ENCODE results near the gene EMC10. TPM values are rescaled to one million over a fixed set of nuclear protein-coding genes. Genes with fewer than 3 reads are reported as not detected.

Gene EMC10
- total and polyA plus RNA-seq, 4 donors, result 17.1 to 132 (median 40.5) TPM

DNA sequence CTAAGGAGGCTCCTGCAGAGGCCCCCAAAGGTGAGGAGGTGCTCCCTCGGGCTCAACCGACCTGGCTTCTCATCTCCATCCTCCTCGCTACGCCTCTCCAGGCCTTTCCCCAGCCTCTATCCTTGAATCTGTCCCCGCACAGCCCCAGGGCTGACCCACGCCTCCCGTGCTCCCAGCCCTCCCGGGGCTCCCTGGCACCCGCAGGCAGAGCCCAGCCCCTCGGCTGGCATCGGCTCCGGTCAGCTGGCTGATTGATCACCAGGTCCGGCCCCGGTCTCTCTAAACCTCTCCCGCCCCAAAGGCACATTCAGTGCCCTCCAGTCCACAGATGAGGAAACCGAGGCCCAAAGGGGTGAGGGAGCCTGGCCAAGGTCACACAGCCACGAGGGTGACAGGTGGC lies 41.1 kb upstream of the EMC10 start:
- 82% methylated on average over 17 of the region's 17 CpGs for WGBS

DNA sequence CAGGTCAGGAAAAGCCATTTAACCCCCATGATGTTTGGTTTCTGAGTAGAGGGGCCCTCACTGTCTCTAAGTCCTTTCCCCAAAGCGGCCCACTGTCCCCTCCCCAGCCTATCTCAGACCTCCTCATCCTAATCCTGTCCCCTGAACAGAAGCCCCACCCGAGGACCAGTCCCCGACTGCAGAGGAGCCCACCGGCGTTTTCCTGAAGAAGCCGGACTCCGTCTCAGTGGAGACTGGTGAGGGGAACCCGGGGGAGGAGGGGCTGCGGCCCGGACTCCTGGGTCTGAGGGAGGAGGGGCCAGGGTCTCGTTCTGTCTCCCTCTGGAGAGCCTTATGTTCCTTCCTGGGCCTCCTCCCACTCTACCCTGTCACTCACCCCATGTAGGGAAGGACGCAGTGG lies 40.7 kb upstream of the EMC10 start:
- H3K36me3 ChIP-seq (ENCODE audit: control insufficient read depth in 4 of 4, insufficient read depth in 3 of 4, low read depth in 1 of 4, low read length in 3 of 4), result no peaks in the 10 kb centered on the region
- no peaks in the 10 kb centered on the region for H3K9me3 ChIP-seq (ENCODE audit: control insufficient read depth in 4 of 4, low read length in 3 of 4)
- H3K9ac ChIP-seq (ENCODE audit: low read depth in 1 of 2, low read length in 2 of 2), result no peak overlapping the region
- peaks cover 2 to 9% (median 5%) of the 10 kb centered on the region in 4 donors for H3K4me1 ChIP-seq (ENCODE audit: control insufficient read depth in 4 of 4, insufficient read depth in 4 of 4, low read length in 3 of 4)
- peaks cover 0 to 5% (median 0%) of the 10 kb centered on the region in 4 donors for H3K27me3 ChIP-seq (ENCODE audit: control insufficient read depth in 4 of 4, insufficient read depth in 4 of 4, low read length in 3 of 4)
- no peak overlapping the region for H3K4me3 ChIP-seq (ENCODE audit: low read depth in 1 of 3, low read length in 3 of 3)
- no peak overlapping the region for H3K27ac ChIP-seq (ENCODE audit: low read depth in 1 of 2, low read length in 2 of 2)
- WGBS, result 78% methylated on average over 12 of the region's 12 CpGs
- TF ChIP-seq TAF1 (conservative IDR thresholded peaks at IDR 0.05) (no peak), HNF4A (conservative IDR thresholded peaks at IDR 0.05) (no peak), GABPA (IDR thresholded peaks at IDR 0.05 in 1 of 2, conservative IDR thresholded peaks at IDR 0.05 in 1 of 2) (no peak), RAD21 (IDR thresholded peaks at IDR 0.05) (no peak), JUND (IDR thresholded peaks at IDR 0.05) (no peak), FOXA1 (IDR thresholded peaks at IDR 0.05) (no peak), YY1 (IDR thresholded peaks at IDR 0.05) (no peak), RXRA (IDR thresholded peaks at IDR 0.05) (no peak), EGR1 (IDR thresholded peaks at IDR 0.05; ENCODE audit: low read depth in 2 of 2) (no peak), FOXA2 (IDR thresholded peaks at IDR 0.05) (no peak), NR2F2 (IDR thresholded peaks at IDR 0.05) (no peak)
- TF ChIP-seq, protein P1, sequence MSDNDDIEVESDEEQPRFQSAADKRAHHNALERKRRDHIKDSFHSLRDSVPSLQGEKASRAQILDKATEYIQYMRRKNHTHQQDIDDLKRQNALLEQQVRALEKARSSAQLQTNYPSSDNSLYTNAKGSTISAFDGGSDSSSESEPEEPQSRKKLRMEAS (IDR thresholded peaks at IDR 0.05), result no peak
- TF ChIP-seq, protein P2, sequence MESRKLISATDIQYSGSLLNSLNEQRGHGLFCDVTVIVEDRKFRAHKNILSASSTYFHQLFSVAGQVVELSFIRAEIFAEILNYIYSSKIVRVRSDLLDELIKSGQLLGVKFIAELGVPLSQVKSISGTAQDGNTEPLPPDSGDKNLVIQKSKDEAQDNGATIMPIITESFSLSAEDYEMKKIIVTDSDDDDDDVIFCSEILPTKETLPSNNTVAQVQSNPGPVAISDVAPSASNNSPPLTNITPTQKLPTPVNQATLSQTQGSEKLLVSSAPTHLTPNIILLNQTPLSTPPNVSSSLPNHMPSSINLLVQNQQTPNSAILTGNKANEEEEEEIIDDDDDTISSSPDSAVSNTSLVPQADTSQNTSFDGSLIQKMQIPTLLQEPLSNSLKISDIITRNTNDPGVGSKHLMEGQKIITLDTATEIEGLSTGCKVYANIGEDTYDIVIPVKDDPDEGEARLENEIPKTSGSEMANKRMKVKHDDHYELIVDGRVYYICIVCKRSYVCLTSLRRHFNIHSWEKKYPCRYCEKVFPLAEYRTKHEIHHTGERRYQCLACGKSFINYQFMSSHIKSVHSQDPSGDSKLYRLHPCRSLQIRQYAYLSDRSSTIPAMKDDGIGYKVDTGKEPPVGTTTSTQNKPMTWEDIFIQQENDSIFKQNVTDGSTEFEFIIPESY (IDR thresholded peaks at IDR 0.05), result no peak
- TF ChIP-seq, protein P3, sequence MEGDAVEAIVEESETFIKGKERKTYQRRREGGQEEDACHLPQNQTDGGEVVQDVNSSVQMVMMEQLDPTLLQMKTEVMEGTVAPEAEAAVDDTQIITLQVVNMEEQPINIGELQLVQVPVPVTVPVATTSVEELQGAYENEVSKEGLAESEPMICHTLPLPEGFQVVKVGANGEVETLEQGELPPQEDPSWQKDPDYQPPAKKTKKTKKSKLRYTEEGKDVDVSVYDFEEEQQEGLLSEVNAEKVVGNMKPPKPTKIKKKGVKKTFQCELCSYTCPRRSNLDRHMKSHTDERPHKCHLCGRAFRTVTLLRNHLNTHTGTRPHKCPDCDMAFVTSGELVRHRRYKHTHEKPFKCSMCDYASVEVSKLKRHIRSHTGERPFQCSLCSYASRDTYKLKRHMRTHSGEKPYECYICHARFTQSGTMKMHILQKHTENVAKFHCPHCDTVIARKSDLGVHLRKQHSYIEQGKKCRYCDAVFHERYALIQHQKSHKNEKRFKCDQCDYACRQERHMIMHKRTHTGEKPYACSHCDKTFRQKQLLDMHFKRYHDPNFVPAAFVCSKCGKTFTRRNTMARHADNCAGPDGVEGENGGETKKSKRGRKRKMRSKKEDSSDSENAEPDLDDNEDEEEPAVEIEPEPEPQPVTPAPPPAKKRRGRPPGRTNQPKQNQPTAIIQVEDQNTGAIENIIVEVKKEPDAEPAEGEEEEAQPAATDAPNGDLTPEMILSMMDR (IDR thresholded peaks at IDR 0.05; ENCODE audit: low read depth, low read length, missing input control), result no peak
- TF ChIP-seq, protein P4, sequence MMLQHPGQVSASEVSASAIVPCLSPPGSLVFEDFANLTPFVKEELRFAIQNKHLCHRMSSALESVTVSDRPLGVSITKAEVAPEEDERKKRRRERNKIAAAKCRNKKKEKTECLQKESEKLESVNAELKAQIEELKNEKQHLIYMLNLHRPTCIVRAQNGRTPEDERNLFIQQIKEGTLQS (IDR thresholded peaks at IDR 0.05), result no peak
- DNase-seq (ENCODE audit: low spot score), result no peak

More for the DNA sequence above, 41.1 kb upstream of the EMC10 start:
- Histone ChIP-seq H3K4me3 (ENCODE audit: low read depth in 1 of 3, low read length in 3 of 3) (no peak overlapping the region), H3K9me3 (ENCODE audit: control insufficient read depth in 4 of 4, low read length in 3 of 4) (no peaks in the 10 kb centered on the region), H3K4me1 (ENCODE audit: control insufficient read depth in 4 of 4, insufficient read depth in 4 of 4, low read length in 3 of 4) (peaks cover 2 to 9% (median 5%) of the 10 kb centered on the region in 4 donors), H3K27me3 (ENCODE audit: control insufficient read depth in 4 of 4, insufficient read depth in 4 of 4, low read length in 3 of 4) (peaks cover 0 to 6% (median 0%) of the 10 kb centered on the region in 4 donors), H3K9ac (ENCODE audit: low read depth in 1 of 2, low read length in 2 of 2) (no peak overlapping the region), H3K36me3 (ENCODE audit: control insufficient read depth in 4 of 4, insufficient read depth in 3 of 4, low read depth in 1 of 4, low read length in 3 of 4) (no peaks in the 10 kb centered on the region), H3K27ac (ENCODE audit: low read depth in 1 of 2, low read length in 2 of 2) (no peak overlapping the region)
- DNase-seq (ENCODE audit: low spot score), result no peak
- no peak for TF ChIP-seq RAD21 (IDR thresholded peaks at IDR 0.05)
